Transverse colon (tissue), 4 donors: ENCODE data around the gene RALGAPA2. TPM values are rescaled to one million over a fixed set of nuclear protein-coding genes. Genes with fewer than 3 reads are reported as not detected.

ENCODE experiments used
- DNase-seq: peaks from one replicate; pipeline ENCODE4 v3.0.0-alpha.2; 2019
- H3K27ac ChIP-seq, 4 donors: fragments of 200-600 bp; sonication (generic); 2 replicates each; pipeline ENCODE4 v1.5.1; 2016 to 2018; ENCODE audit warnings: inconsistent platforms in 4 of 4
- H3K27me3 ChIP-seq: fragments of 200-600 bp; sonication (generic); 2 replicates; pipeline ENCODE4 v1.5.1; 2017; ENCODE audit warnings: inconsistent platforms
- H3K36me3 ChIP-seq, 4 donors: fragments of 200-600 bp; sonication (generic); 2 replicates each; pipeline ENCODE4 v1.5.1; 2017 to 2019; ENCODE audit warnings: inconsistent platforms in 4 of 4
- H3K4me1 ChIP-seq, 4 donors: fragments of 200-600 bp; sonication (generic); 2 replicates each; pipeline ENCODE4 v1.5.1; 2017 to 2020; ENCODE audit warnings: inconsistent platforms in 4 of 4
- H3K4me3 ChIP-seq, 4 donors: fragments of 200-600 bp; sonication (generic); 1 replicate in 1 of 4; 2 replicates in 3 of 4; pipeline versions ENCODE4 v1.5.1 to v1.6.1; 2017 to 2019; ENCODE audit warnings: inconsistent platforms in 4 of 4
- H3K9me3 ChIP-seq, 2 donors: fragments of 200-600 bp; sonication (generic); 2 replicates each; pipeline ENCODE4 v1.5.1; 2017 to 2019; ENCODE audit warnings: inconsistent platforms in 2 of 2
- CTCF ChIP-seq, 5 experiments: fragments of 200-600 bp in 3 of 5; fragments of 450-650 bp in 2 of 5; sonication (generic) in 3 of 5; IDR thresholded peaks; 1 replicate in 2 of 5; 2 replicates in 3 of 5; pipeline ENCODE4 v1.5.1; 2016 to 2017; ENCODE audit warnings: antibody characterized with exemption in 5 of 5, inconsistent platforms in 3 of 5, mild to moderate bottlenecking in 2 of 5, moderate library complexity in 1 of 5
- EP300 ChIP-seq: sonication (generic); formaldehyde crosslinking; IDR thresholded peaks from one replicate; pipeline ENCODE4 v1.6.1; 2017; ENCODE audit warnings: antibody characterized with exemption, low read depth
- POLR2A ChIP-seq: fragments of 450-650 bp; IDR thresholded peaks from one replicate; pipeline ENCODE4 v1.6.1; 2016; ENCODE audit warnings: antibody characterized with exemption, mild to moderate bottlenecking, moderate library complexity
- POLR2AphosphoS5 ChIP-seq, 3 donors: sonication (generic); formaldehyde crosslinking; IDR thresholded peaks; one replicate each; pipeline ENCODE4 v1.6.1; 2016; ENCODE audit warnings: antibody characterized with exemption in 3 of 3
- WGBS, 2 donors: methylation state at CpG; one replicate each; pipeline ENCODE4 v1.1.5; 2018; ENCODE audit warnings: low coverage in 1 of 2; 5-methylcytosine and 5-hydroxymethylcytosine counted together
- in situ Hi-C, 4 donors: fragments of 200-750 bp; cut with MboI; loops; one replicate each; pipeline versions ENCODE4 v1.15.0 to v1.15.1; 2017; ENCODE audit warnings: low sequenced_read_pairs in 3 of 4, low pct_ligation_motif_present in 1 of 4, low pct_unique_long_range_greater_than_20kb in 1 of 4
- intact Hi-C: fragments of 100-400 bp; cut with DNase I; formaldehyde crosslinking; loops from one replicate; pipeline ENCODE4 v1.15.1; 2023; ENCODE audit warnings: low total_unique reads
- total RNA-seq, 4 donors: library from RNA; depleted of rRNA; stranded (reverse); fragments of >200 nt; gene quantifications; one replicate each; pipeline ENCODE4 v1.1.0, GENCODE V29; 2016

Gene RALGAPA2
- total RNA-seq, 4 donors from 2014 or later: 29.5 to 84.0 (median 66.5) TPM

GRCh38 chr20:20427227-20427864 is 285.1 kb downstream of the RALGAPA2 start:
- no peaks in the 10 kb centered on the region for H3K36me3 ChIP-seq
- intact Hi-C loops (no loop called here), in situ Hi-C loops (no loop called here)
- 90 to 100% methylated on average over 2 to 11 of the region's 11 CpGs for WGBS, 2 donors
- H3K27me3 ChIP-seq: no peaks in the 10 kb centered on the region
- TF ChIP-seq POLR2A (no peak), EP300 (no peak), CTCF (IDR thresholded peaks at IDR 0.05) (no peak), POLR2AphosphoS5 (IDR thresholded peaks at IDR 0.05) (no peak)
- DNase-seq: no peak
- H3K9me3 ChIP-seq: no peaks in the 10 kb centered on the region
- no peak overlapping the region for H3K4me3 ChIP-seq
- H3K4me1 ChIP-seq: no peaks in the 10 kb centered on the region
- no peak overlapping the region for H3K27ac ChIP-seq

DNA sequence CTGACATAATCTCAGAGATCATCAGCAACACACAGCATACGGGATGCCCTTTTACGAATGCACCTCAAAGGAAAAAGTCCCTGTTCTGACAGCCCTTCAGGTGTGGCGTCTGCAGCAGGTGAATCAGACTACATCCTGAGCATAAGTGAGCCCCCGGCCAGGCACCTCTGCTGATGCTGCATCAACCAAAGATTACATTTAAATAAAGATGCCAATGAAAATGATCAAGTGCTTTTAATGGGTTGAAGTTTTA is 285.9 kb downstream of the RALGAPA2 start:
- Histone ChIP-seq H3K27me3 (no peaks in the 10 kb centered on the region), H3K27ac (no peak overlapping the region), H3K4me3 (no peak overlapping the region), H3K9me3 (no peaks in the 10 kb centered on the region), H3K36me3 (no peaks in the 10 kb centered on the region), H3K4me1 (no peaks in the 10 kb centered on the region)
- in situ Hi-C loops: no loop called here
- intact Hi-C loops: no loop called here
- TF ChIP-seq CTCF (IDR thresholded peaks at IDR 0.05): no peak
- no peak for TF ChIP-seq POLR2A
- TF ChIP-seq POLR2AphosphoS5 (IDR thresholded peaks at IDR 0.05): no peak
- no peak for TF ChIP-seq EP300
- DNase-seq: no peak
- 84% methylated on average over 4 of the region's 4 CpGs; no CpG with 5 or more reads in 1 of the 2 donors for WGBS, 2 donors

DNA sequence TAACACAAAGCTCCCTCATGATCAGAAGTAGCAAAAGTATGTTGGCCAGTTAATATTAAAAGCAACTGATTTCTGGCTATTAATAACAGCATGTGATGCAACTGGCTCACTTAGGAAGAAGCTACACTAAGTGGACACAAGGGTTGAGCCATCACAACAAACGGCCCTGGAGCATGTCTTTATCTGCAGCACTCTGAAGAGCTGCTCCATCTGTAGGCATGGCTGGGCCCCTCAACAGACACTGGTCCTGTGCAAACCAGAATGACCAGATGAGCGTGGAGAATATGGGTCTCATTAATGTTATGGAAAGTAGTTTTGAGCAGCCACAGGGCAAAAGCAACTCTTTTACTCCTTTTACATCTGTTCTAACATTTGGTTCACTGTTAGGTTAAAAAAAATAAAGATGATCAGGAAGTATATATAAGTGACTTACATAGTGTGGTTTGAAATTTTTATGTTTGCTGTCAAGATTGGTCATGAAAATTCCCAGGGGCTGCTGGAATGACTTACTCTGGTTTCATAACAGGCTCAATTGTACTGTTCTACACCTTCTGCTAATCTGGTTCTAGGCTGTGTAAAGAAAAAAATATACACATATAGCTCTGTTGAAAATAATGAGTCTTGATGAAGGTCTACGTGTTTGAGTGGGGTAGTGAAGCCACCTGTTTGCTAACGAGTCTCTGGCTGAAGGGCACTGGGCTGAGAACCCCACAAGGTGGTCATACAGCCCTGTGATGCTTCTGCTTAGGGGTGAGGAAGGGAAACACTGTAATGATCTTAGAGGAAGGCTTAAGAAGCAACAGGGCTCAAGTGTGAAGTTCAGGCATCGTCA is 286.4 kb downstream of the RALGAPA2 start:
- intact Hi-C loops: no loop called here
- TF ChIP-seq CTCF (IDR thresholded peaks at IDR 0.05) (no peak), POLR2AphosphoS5 (IDR thresholded peaks at IDR 0.05) (no peak), EP300 (no peak), POLR2A (no peak)
- H3K27me3 ChIP-seq: no peaks in the 10 kb centered on the region
- no peak overlapping the region for H3K4me3 ChIP-seq
- H3K4me1 ChIP-seq: no peaks in the 10 kb centered on the region
- in situ Hi-C loops: no loop called here
- no peak overlapping the region for H3K27ac ChIP-seq
- 63 to 79% methylated on average over 5 of the region's 5 CpGs for WGBS, 2 donors
- no peak for DNase-seq
- H3K36me3 ChIP-seq: no peaks in the 10 kb centered on the region
- no peaks in the 10 kb centered on the region for H3K9me3 ChIP-seq

GRCh38 chr20:20423117-20423516 is 289.3 kb downstream of the RALGAPA2 start:
- in situ Hi-C loops (no loop called here), intact Hi-C loops (no loop called here)
- H3K9me3 ChIP-seq: no peaks in the 10 kb centered on the region
- H3K4me1 ChIP-seq: no peaks in the 10 kb centered on the region
- H3K27me3 ChIP-seq: no peaks in the 10 kb centered on the region
- H3K27ac ChIP-seq: no peak overlapping the region
- no peak overlapping the region for H3K4me3 ChIP-seq
- TF ChIP-seq EP300 (no peak), POLR2A (no peak), POLR2AphosphoS5 (IDR thresholded peaks at IDR 0.05) (no peak), CTCF (IDR thresholded peaks at IDR 0.05) (no peak)
- H3K36me3 ChIP-seq: no peaks in the 10 kb centered on the region
- 83 to 100% methylated on average over 1 of the region's 1 CpG for WGBS, 2 donors
- DNase-seq: no peak
